ENCODE results near the gene MYEOV. TPM values are rescaled to one million over a fixed set of nuclear protein-coding genes. Genes with fewer than 3 reads are reported as not detected.

MYEOV gene
- total RNA-seq, 4 donors from 2014 or later, result 5.7 to 24.6 (median 20.2) TPM

GRCh38 chr11:69310934-69311766, 17.2 kb downstream of the MYEOV start:
- Histone ChIP-seq H3K4me1 (peaks cover 6 to 31% (median 11%) of the 10 kb centered on the region in 3 donors), H3K4me3 (no peak overlapping the region), H3K9me3 (no peaks in the 10 kb centered on the region), H3K27ac (no peak overlapping the region), H3K27me3 (no peaks in the 10 kb centered on the region), H3K36me3 (no peaks in the 10 kb centered on the region)
- no peak for TF ChIP-seq POLR2A (IDR thresholded peaks at IDR 0.05)
- TF ChIP-seq, protein P1, sequence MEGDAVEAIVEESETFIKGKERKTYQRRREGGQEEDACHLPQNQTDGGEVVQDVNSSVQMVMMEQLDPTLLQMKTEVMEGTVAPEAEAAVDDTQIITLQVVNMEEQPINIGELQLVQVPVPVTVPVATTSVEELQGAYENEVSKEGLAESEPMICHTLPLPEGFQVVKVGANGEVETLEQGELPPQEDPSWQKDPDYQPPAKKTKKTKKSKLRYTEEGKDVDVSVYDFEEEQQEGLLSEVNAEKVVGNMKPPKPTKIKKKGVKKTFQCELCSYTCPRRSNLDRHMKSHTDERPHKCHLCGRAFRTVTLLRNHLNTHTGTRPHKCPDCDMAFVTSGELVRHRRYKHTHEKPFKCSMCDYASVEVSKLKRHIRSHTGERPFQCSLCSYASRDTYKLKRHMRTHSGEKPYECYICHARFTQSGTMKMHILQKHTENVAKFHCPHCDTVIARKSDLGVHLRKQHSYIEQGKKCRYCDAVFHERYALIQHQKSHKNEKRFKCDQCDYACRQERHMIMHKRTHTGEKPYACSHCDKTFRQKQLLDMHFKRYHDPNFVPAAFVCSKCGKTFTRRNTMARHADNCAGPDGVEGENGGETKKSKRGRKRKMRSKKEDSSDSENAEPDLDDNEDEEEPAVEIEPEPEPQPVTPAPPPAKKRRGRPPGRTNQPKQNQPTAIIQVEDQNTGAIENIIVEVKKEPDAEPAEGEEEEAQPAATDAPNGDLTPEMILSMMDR (IDR thresholded peaks at IDR 0.05), result no peak
- intact Hi-C loops (cut with DNase I), result no loop called here
- 79 to 84% methylated on average over 6 to 12 of the region's 14 CpGs for WGBS, 2 donors
- DNase-seq, result no peak

DNA sequence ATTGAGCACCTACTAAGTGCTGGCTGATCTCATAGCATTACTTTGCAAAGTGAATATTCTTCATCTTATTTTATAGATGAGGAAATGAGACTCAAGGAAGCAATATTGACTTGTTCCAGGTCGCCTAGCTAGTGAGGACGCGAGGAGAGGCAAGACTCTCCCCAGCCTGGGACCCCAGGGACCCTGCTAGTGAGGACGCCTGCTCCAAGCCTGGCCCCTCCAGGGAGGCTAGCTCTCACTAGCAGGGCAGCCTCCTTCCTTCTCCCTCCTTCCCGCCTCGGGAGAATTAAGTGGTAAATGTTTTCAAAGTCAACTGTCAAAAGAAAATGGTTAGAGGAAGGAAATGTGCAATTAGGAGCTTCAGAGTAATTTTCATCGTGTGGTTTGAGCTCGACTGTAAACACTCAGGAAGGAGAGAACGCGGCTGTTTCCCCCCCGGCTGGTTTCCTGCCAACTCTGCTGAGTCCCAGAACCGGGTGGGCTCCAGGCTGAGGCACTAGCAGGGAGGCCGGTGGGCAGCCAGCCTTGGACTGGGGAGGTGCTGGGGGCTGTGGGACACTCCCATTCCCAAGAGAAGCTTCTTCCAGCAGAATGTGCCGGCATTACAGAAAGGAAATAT, 17.9 kb downstream of the MYEOV start:
- Histone ChIP-seq H3K9me3 (no peaks in the 10 kb centered on the region), H3K27ac (peak overlapping the region in 1 of 4 donors; percentile 30), H3K27me3 (no peaks in the 10 kb centered on the region), H3K4me3 (no peak overlapping the region), H3K36me3 (no peaks in the 10 kb centered on the region), H3K4me1 (peaks cover 6 to 31% (median 11%) of the 10 kb centered on the region in 3 donors)
- TF ChIP-seq POLR2A (IDR thresholded peaks at IDR 0.05), result no peak
- TF ChIP-seq, protein P1 (IDR thresholded peaks at IDR 0.05), result no peak
- WGBS, 2 donors, result 32 to 48% methylated on average over 13 to 14 of the region's 14 CpGs
- intact Hi-C loops (cut with DNase I), result no loop called here
- DNase-seq, result no peak

- DNase-seq, result no peak
- 65 to 83% methylated on average over 4 to 11 of the region's 15 CpGs for WGBS, 2 donors
- Histone ChIP-seq H3K27ac (peak overlapping the region in 1 of 4 donors; percentile 30), H3K36me3 (no peaks in the 10 kb centered on the region), H3K4me3 (no peak overlapping the region), H3K27me3 (no peaks in the 10 kb centered on the region), H3K4me1 (peaks cover 6 to 31% (median 11%) of the 10 kb centered on the region in 3 donors), H3K9me3 (no peaks in the 10 kb centered on the region)
- TF ChIP-seq POLR2A (IDR thresholded peaks at IDR 0.05), result no peak
- TF ChIP-seq, protein P1 (IDR thresholded peaks at IDR 0.05), result no peak
- intact Hi-C loops (cut with DNase I), result no loop called here
Measured at GRCh38 chr11:69312453-69313404, 18.8 kb downstream of the MYEOV start.

GRCh38 chr11:69313992-69314391, 20.0 kb downstream of the MYEOV start:
- TF ChIP-seq, protein P1 (IDR thresholded peaks at IDR 0.05), result no peak
- no peak for TF ChIP-seq POLR2A (IDR thresholded peaks at IDR 0.05)
- Histone ChIP-seq H3K9me3 (no peaks in the 10 kb centered on the region), H3K27ac (no peak overlapping the region), H3K4me1 (peaks cover 6 to 26% (median 11%) of the 10 kb centered on the region in 3 donors), H3K4me3 (no peak overlapping the region), H3K27me3 (no peaks in the 10 kb centered on the region), H3K36me3 (no peaks in the 10 kb centered on the region)
- no peak for DNase-seq
- intact Hi-C loops (cut with DNase I), result no loop called here
- WGBS, 2 donors, result 97 to 100% methylated on average over 1 of the region's 2 CpGs

Measured in esophagus squamous epithelium (tissue), 5 donors.